ENCODE measurements around the gene CNTNAP2.

The CNTNAP2 gene

DNA sequence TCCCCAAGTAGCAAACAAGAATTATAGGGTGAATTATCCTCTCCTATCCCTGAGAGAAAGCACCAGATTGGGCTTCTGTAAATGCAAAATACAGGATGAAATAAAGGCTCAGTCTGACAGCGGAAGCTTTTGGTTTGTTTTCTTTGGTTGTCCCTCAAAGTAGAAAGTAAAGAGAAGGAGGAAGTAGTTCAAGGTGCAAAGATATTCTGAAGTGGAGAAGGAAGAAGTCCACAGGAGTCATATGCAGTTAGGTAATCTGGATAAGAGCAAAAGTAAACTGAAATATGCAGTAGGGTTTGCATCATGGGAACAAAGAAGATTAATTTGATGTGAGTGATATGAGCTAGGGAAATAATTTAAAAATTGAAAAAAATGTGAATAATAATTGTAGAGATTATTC lies 1071.9 kb downstream of the CNTNAP2 start:
- TF ChIP-seq, protein P1, sequence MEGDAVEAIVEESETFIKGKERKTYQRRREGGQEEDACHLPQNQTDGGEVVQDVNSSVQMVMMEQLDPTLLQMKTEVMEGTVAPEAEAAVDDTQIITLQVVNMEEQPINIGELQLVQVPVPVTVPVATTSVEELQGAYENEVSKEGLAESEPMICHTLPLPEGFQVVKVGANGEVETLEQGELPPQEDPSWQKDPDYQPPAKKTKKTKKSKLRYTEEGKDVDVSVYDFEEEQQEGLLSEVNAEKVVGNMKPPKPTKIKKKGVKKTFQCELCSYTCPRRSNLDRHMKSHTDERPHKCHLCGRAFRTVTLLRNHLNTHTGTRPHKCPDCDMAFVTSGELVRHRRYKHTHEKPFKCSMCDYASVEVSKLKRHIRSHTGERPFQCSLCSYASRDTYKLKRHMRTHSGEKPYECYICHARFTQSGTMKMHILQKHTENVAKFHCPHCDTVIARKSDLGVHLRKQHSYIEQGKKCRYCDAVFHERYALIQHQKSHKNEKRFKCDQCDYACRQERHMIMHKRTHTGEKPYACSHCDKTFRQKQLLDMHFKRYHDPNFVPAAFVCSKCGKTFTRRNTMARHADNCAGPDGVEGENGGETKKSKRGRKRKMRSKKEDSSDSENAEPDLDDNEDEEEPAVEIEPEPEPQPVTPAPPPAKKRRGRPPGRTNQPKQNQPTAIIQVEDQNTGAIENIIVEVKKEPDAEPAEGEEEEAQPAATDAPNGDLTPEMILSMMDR (conservative IDR thresholded peaks at IDR 0.05; ENCODE audit: low read depth, low read length): no peak
- no peak for DNase-seq (ENCODE audit: low read depth)
- no peak overlapping the region for H3K4me3 ChIP-seq (ENCODE audit: low read depth, low read length)

DNA sequence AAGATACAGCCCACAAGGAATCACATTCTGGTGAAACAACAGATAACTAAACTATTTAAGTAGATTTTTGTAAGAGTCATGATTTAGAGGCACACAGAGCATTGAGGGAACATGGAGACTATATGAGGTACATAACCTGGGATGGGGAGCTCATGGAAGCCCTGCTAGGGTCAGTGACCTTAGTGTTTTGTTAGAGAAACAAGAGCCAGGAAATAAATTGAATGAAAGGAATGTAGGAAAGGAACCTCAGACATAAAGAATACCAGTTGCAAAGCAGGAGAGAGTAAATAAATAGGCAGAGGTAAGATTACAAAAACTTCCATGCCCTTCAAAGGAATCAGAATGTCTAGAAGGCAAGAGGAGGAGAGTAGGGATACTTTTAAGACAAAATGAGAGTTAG lies 1076.9 kb downstream of the CNTNAP2 start:
- TF ChIP-seq, protein P1 (conservative IDR thresholded peaks at IDR 0.05; ENCODE audit: low read depth, low read length): no peak
- H3K4me3 ChIP-seq (ENCODE audit: low read depth, low read length): no peak overlapping the region
- no peak for DNase-seq (ENCODE audit: low read depth)

DNA sequence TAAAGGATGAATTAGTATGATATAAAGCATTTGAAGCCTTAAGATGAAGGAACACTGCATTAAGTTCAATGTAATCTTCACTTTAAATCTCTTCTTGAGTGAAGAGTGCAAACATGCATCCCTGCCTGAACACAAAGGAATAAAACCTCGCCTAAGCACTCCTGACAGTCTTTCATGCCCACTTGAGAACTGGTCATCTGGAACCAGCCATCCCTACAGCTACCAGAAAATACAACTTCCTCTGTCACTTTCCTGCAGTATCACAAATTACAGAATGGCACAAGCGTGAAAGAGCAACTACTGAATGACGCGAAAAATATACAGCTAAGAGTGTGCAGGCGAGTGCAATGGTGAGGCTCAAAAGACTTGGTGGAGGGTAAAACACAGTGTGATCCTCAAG lies 1079.9 kb downstream of the CNTNAP2 start:
- no peak for DNase-seq (ENCODE audit: low read depth)
- TF ChIP-seq, protein P1 (conservative IDR thresholded peaks at IDR 0.05; ENCODE audit: low read depth, low read length): no peak

DNA sequence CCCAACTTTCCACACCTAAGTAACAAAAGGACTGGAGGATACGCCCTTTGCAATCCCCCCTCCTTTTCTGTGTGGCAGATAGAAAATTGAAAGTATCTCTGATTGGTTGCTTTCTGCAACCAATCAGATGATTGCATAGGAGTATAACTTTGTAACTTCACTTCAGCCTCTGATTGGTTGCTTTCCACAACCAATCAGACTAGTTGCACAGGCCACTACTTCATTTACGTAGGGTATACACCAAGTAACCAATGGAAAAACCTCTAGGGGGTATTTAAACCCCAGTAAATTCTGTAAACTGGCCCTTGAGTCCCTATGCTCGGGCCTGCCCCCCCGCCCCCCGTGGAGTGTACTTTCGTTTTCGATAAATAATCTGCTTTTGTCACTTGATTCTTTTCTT lies 1080.4 kb downstream of the CNTNAP2 start:
- H3K4me3 ChIP-seq (ENCODE audit: low read depth, low read length): peak overlapping the region; percentile 36
- TF ChIP-seq, protein P1 (conservative IDR thresholded peaks at IDR 0.05; ENCODE audit: low read depth, low read length): no peak
- DNase-seq (ENCODE audit: low read depth): peak; percentile 36

More for the DNA sequence above, 1079.9 kb downstream of the CNTNAP2 start:
- H3K4me3 ChIP-seq (ENCODE audit: low read depth, low read length): no peak overlapping the region

DNA sequence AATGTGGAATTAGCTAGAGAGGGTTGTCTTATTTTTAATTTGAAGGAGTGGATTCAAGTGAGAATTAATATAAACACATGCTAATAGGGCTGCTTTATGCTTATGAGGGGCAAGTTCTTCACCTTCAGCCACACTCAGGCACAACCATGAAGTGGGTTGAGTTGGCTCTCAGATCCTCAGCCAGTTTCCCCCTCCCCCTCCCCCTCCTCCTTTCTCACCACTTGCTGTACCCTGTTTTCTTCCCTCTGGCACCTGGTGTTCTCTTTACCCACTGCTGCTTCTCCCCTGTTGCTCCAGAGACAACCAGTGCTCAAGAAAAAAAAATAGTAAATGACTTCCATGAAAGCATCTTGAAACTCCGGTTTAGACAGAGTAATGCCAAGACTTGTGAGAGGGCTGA lies 1083.3 kb downstream of the CNTNAP2 start:
- DNase-seq (ENCODE audit: low read depth): no peak
- no peak overlapping the region for H3K4me3 ChIP-seq (ENCODE audit: low read depth, low read length)

DNA sequence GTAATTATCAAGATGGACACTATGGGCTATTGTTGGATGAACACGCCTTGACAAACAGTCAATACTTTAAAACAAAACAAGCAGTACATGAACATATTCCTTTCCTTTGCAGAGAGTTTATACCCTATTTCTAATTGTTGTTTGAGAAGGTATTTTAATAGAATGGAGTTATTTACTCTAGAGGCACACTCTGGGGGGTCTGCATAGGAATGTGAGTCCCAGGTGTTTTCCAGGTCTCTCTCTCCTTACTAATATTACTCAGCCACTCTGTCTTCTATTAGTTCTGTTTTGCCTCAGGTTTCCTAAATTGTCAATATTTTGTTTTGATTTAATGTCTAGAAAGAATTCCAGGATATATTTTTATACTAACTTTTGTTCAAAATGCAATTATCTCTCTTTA lies 1091.4 kb downstream of the CNTNAP2 start:
- TF ChIP-seq, protein P1 (conservative IDR thresholded peaks at IDR 0.05; ENCODE audit: low read depth, low read length): no peak
- H3K4me3 ChIP-seq (ENCODE audit: low read depth, low read length): no peak overlapping the region
- DNase-seq (ENCODE audit: low read depth): no peak

More for the DNA sequence above, 1083.3 kb downstream of the CNTNAP2 start:
- TF ChIP-seq, protein P1 (conservative IDR thresholded peaks at IDR 0.05; ENCODE audit: low read depth, low read length): no peak

DNA sequence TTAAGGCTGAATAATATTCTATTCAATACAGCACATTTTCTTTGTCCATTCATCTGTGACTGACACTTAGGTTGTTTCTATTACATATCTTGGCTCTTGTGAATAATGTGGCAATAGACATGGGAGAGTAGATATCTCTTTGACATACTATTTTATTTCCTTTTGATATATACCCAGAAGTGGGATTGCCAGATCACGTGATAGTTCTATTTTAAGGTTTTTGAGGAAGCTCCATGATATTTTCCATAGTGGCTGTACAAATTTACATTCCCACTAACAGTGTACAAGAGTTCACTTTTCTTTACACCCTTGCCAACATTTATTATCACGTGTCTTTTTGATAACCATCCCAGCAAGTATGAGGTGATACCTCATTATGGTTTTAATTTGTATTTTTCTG lies 1114.7 kb downstream of the CNTNAP2 start:
- TF ChIP-seq, protein P1 (conservative IDR thresholded peaks at IDR 0.05; ENCODE audit: low read depth, low read length): no peak
- H3K4me3 ChIP-seq (ENCODE audit: low read depth, low read length): no peak overlapping the region
- no peak for DNase-seq (ENCODE audit: low read depth)

Data from choroid plexus epithelial cell (primary cell).